ENCODE data around the gene MMP20. TPM values are rescaled to one million over a fixed set of nuclear protein-coding genes. Genes with fewer than 3 reads are reported as not detected.

Gene MMP20
- polyA plus RNA-seq, 1 of the 3 experiments (the other 2 are of a cell fraction) = not detected

DNA sequence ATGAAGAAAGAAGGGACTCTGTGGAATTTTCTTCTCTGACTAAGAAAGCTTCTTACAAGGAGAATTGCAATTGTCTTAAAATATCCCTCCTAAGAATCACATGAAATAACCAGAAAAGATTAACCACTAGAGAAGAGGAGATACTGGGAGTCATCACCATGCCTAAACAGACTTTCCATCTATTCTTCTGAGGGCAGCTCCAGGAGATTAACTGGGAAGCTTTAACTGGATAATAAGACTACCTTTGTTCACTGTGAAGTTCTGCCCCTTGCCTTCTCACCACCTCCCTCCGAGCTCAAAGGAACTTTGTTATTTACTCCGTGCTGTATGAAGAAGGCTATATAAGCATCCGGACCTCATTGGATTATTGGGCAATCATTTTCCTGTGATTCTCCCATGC lies 70.0 kb downstream of the MMP20 start:
- no peaks in the 10 kb centered on the region for H3K9me2 ChIP-seq
- no peak overlapping the region for H3K4me3 ChIP-seq (ENCODE audit: low read depth in 2 of 2, low read length in 1 of 2)
- CTCF ChIA-PET = no interaction called here
- no peaks in the 10 kb centered on the region for H3K36me3 ChIP-seq (replicated peaks in 1 of 2; ENCODE audit: control insufficient read depth in 1 of 2, insufficient read depth in 2 of 2, low read length in 1 of 2)
- H4K20me1 ChIP-seq (ENCODE audit: insufficient read depth) = no peaks in the 10 kb centered on the region
- H3K9ac ChIP-seq = no peak overlapping the region
- H3K27me3 ChIP-seq (ENCODE audit: insufficient read depth) = no peaks in the 10 kb centered on the region
- TF ChIP-seq JUND (IDR thresholded peaks at IDR 0.05) = no peak
- TF ChIP-seq SIN3A (IDR thresholded peaks at IDR 0.05; ENCODE audit: borderline replicate concordance, low read depth, low read length) = no peak
- TF ChIP-seq TCF12 (IDR thresholded peaks at IDR 0.05) = no peak
- TF ChIP-seq FOXM1 (IDR thresholded peaks at IDR 0.05; ENCODE audit: low read depth) = no peak
- TF ChIP-seq REST (IDR thresholded peaks at IDR 0.05; ENCODE audit: low read depth, low read length) = no peak
- TF ChIP-seq RAD21 (IDR thresholded peaks at IDR 0.05; ENCODE audit: low read length) = no peak
- H3F3A ChIP-seq (replicated peaks; ENCODE audit: insufficient read depth) = no peaks in the 10 kb centered on the region
- H2AFZ ChIP-seq (ENCODE audit: low read depth) = no peak overlapping the region
- no peaks in the 10 kb centered on the region for H3K9me3 ChIP-seq
- no peak for DNase-seq
- H3K79me2 ChIP-seq (ENCODE audit: insufficient read depth) = no peaks in the 10 kb centered on the region
- POLR2A ChIA-PET = no interaction called here
- 65% methylated on average over 3 of the region's 3 CpGs for WGBS (ENCODE audit: low lambda C conversion rate)
- no peak overlapping the region for H3K4me2 ChIP-seq
- no peak overlapping the region for H3K27ac ChIP-seq (ENCODE audit: low read depth in 2 of 2, low read length in 1 of 2)
- H3K4me1 ChIP-seq (ENCODE audit: control insufficient read depth in 1 of 2, insufficient read depth in 2 of 2, low read depth in 1 of 2, low read length in 1 of 2) = no peaks in the 10 kb centered on the region; a peak in 1 of 4 replicates

DNA sequence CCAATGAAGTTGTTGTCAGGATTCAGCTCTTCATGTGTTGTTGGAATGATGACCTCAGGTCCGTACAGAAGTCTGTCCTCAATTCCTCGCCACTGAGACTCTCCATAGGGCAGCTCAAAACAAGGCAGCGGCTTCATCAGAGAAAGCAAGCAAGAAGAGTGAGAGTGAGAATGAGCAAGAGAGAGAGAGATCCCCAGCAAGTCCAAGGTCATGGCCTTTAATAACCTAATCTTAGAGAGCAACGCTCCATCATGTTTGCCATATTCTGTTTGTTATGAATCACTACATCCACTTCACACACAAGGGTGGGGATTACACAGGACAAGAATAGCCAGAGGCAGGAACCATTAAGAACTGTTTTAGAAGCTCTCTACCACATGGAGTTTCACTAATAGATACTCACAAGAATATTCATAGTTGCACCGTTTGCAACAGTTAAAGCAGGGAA lies 71.3 kb downstream of the MMP20 start:
- DNase-seq = no peak
- H4K20me1 ChIP-seq (ENCODE audit: insufficient read depth) = no peaks in the 10 kb centered on the region
- no peaks in the 10 kb centered on the region for H3K9me3 ChIP-seq
- ChIA-PET POLR2A (no interaction called here), CTCF (no interaction called here)
- 58% methylated on average over 5 of the region's 5 CpGs for WGBS (ENCODE audit: low lambda C conversion rate)
- no peaks in the 10 kb centered on the region for H3F3A ChIP-seq (replicated peaks; ENCODE audit: insufficient read depth)
- no peak overlapping the region for H3K4me3 ChIP-seq (ENCODE audit: low read depth in 2 of 2, low read length in 1 of 2)
- H3K27ac ChIP-seq (ENCODE audit: low read depth in 2 of 2, low read length in 1 of 2) = no peak overlapping the region
- H3K4me1 ChIP-seq (ENCODE audit: control insufficient read depth in 1 of 2, insufficient read depth in 2 of 2, low read depth in 1 of 2, low read length in 1 of 2) = no peaks in the 10 kb centered on the region
- H3K9ac ChIP-seq = no peak overlapping the region
- no peak overlapping the region for H3K4me2 ChIP-seq
- no peaks in the 10 kb centered on the region for H3K36me3 ChIP-seq (replicated peaks in 1 of 2; ENCODE audit: control insufficient read depth in 1 of 2, insufficient read depth in 2 of 2, low read length in 1 of 2)
- TF ChIP-seq IRF3 (IDR thresholded peaks at IDR 0.05; ENCODE audit: low read depth, low read length) (no peak), JUND (IDR thresholded peaks at IDR 0.05) (no peak), NRF1 (IDR thresholded peaks at IDR 0.05; ENCODE audit: low read depth, low read length) (no peak), POLR2AphosphoS5 (IDR thresholded peaks at IDR 0.05; ENCODE audit: low read depth, low read length) (no peak), GABPA (IDR thresholded peaks at IDR 0.05; ENCODE audit: low read depth) (no peak), RFX5 (IDR thresholded peaks at IDR 0.05; ENCODE audit: low read length) (no peak), REST (IDR thresholded peaks at IDR 0.05; ENCODE audit: low read depth, low read length) (no peak), SIN3A (IDR thresholded peaks at IDR 0.05; ENCODE audit: borderline replicate concordance, low read depth, low read length) (no peak), ELF1 (IDR thresholded peaks at IDR 0.05) (no peak), MEF2A (IDR thresholded peaks at IDR 0.05; ENCODE audit: borderline replicate concordance, low read depth) (no peak), NFIC (IDR thresholded peaks at IDR 0.05; ENCODE audit: borderline replicate concordance) (no peak), RCOR1 (IDR thresholded peaks at IDR 0.05; ENCODE audit: low read length) (no peak)
- TF ChIP-seq, protein P1, sequence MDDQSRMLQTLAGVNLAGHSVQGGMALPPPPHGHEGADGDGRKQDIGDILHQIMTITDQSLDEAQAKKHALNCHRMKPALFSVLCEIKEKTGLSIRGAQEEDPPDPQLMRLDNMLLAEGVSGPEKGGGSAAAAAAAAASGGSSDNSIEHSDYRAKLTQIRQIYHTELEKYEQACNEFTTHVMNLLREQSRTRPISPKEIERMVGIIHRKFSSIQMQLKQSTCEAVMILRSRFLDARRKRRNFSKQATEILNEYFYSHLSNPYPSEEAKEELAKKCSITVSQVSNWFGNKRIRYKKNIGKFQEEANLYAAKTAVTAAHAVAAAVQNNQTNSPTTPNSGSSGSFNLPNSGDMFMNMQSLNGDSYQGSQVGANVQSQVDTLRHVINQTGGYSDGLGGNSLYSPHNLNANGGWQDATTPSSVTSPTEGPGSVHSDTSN (IDR thresholded peaks at IDR 0.05) = no peak
- no peaks in the 10 kb centered on the region for H3K79me2 ChIP-seq (ENCODE audit: insufficient read depth)
- H3K9me2 ChIP-seq = no peaks in the 10 kb centered on the region
- no peak overlapping the region for H2AFZ ChIP-seq (ENCODE audit: low read depth)
- H3K27me3 ChIP-seq (ENCODE audit: insufficient read depth) = no peaks in the 10 kb centered on the region

Data from SK-N-SH (cell line).